Lung (tissue), 12 donors: ENCODE results near the gene TNFRSF13B. TPM values are rescaled to one million over a fixed set of nuclear protein-coding genes. Genes with fewer than 3 reads are reported as not detected.

Experiments
- ATAC-seq: fragments of 200-7000 bp; cut with Tn5 transposase; one replicate; pipeline ENCODE4 v1.9.1; 2020; ENCODE audit warnings: moderate number of reproducible peaks; ENCODE audit not compliant: insufficient read depth, low FRiP score
- DNase-seq, 3 donors: peaks; one replicate each; pipeline ENCODE4 v3.0.0-alpha.2; 2013 to 2017
- H3K27ac ChIP-seq, 2 donors: one replicate each; pipeline ENCODE4 v1.5.1; 2013; ENCODE audit warnings: mild to moderate bottlenecking in 2 of 2, moderate library complexity in 2 of 2, control low read depth in 1 of 2, inconsistent platforms in 1 of 2, low read depth in 1 of 2, low read length in 1 of 2
- H3K27me3 ChIP-seq, 3 donors: one replicate each; pipeline ENCODE4 v1.5.1; 2013; ENCODE audit warnings: low read length in 2 of 3; ENCODE audit not compliant: control insufficient read depth in 3 of 3, insufficient read depth in 3 of 3
- H3K36me3 ChIP-seq, 4 donors: one replicate each; pipeline ENCODE4 v1.5.1; 2013; ENCODE audit warnings: low read length in 4 of 4, mild to moderate bottlenecking in 1 of 4, moderate library complexity in 1 of 4; ENCODE audit not compliant: control insufficient read depth in 4 of 4, insufficient read depth in 4 of 4
- H3K4me1 ChIP-seq, 5 donors: one replicate each; pipeline ENCODE4 v1.5.1; 2013; ENCODE audit warnings: low read length in 5 of 5, mild to moderate bottlenecking in 2 of 5, moderate library complexity in 1 of 5; ENCODE audit not compliant: control insufficient read depth in 5 of 5, insufficient read depth in 5 of 5
- H3K4me3 ChIP-seq: one replicate; pipeline ENCODE4 v1.5.1; 2013; ENCODE audit warnings: mild to moderate bottlenecking, control low read depth, moderate library complexity
- H3K9ac ChIP-seq, 2 donors: one replicate each; pipeline ENCODE4 v1.5.1; 2013; ENCODE audit warnings: low read length in 2 of 2, control low read depth in 1 of 2; ENCODE audit not compliant: insufficient read depth in 1 of 2
- H3K9me3 ChIP-seq, 4 donors: one replicate each; pipeline ENCODE4 v1.5.1; 2013; ENCODE audit warnings: low read length in 3 of 4, mild to moderate bottlenecking in 1 of 4, moderate library complexity in 1 of 4; ENCODE audit not compliant: control insufficient read depth in 4 of 4, insufficient read depth in 3 of 4
- CTCF ChIP-seq: IDR thresholded peaks from 2 replicates; pipeline ENCODE4 v1.5.1; 2012; ENCODE audit warnings: mild to moderate bottlenecking; ENCODE audit errors: control extremely low read depth, extremely low read depth
- WGBS, 2 donors: extraction: QIAGEN DNeasy Blood & Tissue Kit; methylation state at CpG; one replicate each; pipeline ENCODE4 v1.1.7; 2013; 5-methylcytosine and 5-hydroxymethylcytosine counted together
- polyA plus RNA-seq, 2 donors: library from polyadenylated mRNA; stranded (reverse); fragments of 200-250 nt; gene quantifications; one replicate each; pipeline ENCODE4 v1.2.1, GENCODE V29; 2013
- total RNA-seq, 2 donors: library from RNA; depleted of rRNA in 1 of 2; stranded (reverse); fragments of >200 nt in 1 of 2; gene quantifications; one replicate each; pipeline ENCODE4 v1.2.1, GENCODE V29; 2014 to 2021
- donor health status: control.
- donor health status: control.
- donor health status: Bipolar disorder and iron deficiency.
- donor health status: healthy.
- donor health status: DM: yes; HTN: yes; CAD: no.

The TNFRSF13B gene
- total and polyA plus RNA-seq, 4 donors: 0.08 to 1.4 (median 0.48) TPM

- 72 to 77% methylated on average over 8 of the region's 8 CpGs for WGBS, 2 donors
- ATAC-seq (no peak), DNase-seq (peak in 2 of 3 donors; percentile 10 to 36)
- no peak overlapping the region for H3K4me3 ChIP-seq
- no peaks in the 10 kb centered on the region for H3K36me3 ChIP-seq
- H3K4me1 ChIP-seq: peaks cover 0 to 3% (median 0%) of the 10 kb centered on the region in 5 donors
- no peak for TF ChIP-seq CTCF
- no peak overlapping the region for H3K9ac ChIP-seq
- peaks cover 0 to 2% (median 2%) of the 10 kb centered on the region in 3 donors for H3K27me3 ChIP-seq
- H3K9me3 ChIP-seq: no peaks in the 10 kb centered on the region
- H3K27ac ChIP-seq: no peak overlapping the region
These were observed 61.6 kb downstream of the TNFRSF13B start for GRCh38 chr17:16910341-16910740.

- peaks cover 0 to 2% (median 2%) of the 10 kb centered on the region in 3 donors for H3K27me3 ChIP-seq
- H3K4me1 ChIP-seq: peaks cover 0 to 3% (median 0%) of the 10 kb centered on the region in 5 donors
- no peak for TF ChIP-seq CTCF
- no peak overlapping the region for H3K27ac ChIP-seq
- no peaks in the 10 kb centered on the region for H3K9me3 ChIP-seq
- H3K9ac ChIP-seq: no peak overlapping the region
- peak in 2 of 3 donors; percentile 34 to 37 for DNase-seq
- no peak for ATAC-seq
- WGBS, 2 donors: 52 to 54% methylated on average over 13 of the region's 13 CpGs
- no peak overlapping the region for H3K4me3 ChIP-seq
- H3K36me3 ChIP-seq: no peaks in the 10 kb centered on the region
These were observed 62.3 kb downstream of the TNFRSF13B start for GRCh38 chr17:16909472-16910246.

GRCh38 chr17:16908273-16908672 lies 63.6 kb downstream of the TNFRSF13B start:
- DNase-seq: no peak
- Histone ChIP-seq H3K36me3 (no peaks in the 10 kb centered on the region), H3K27ac (no peak overlapping the region), H3K27me3 (peaks cover 0 to 2% (median 2%) of the 10 kb centered on the region in 3 donors), H3K4me3 (no peak overlapping the region), H3K9me3 (no peaks in the 10 kb centered on the region), H3K4me1 (peaks cover 0 to 3% (median 0%) of the 10 kb centered on the region in 5 donors), H3K9ac (no peak overlapping the region)
- TF ChIP-seq CTCF: no peak
- no peak for ATAC-seq
- whole genome bisulfite sequencing, 2 donors: 90 to 91% methylated on average over 3 of the region's 3 CpGs
